ENCODE measurements around the gene ZFAND3. TPM values are rescaled to one million over a fixed set of nuclear protein-coding genes. Genes with fewer than 3 reads are reported as not detected.

The ZFAND3 gene
- total and polyA plus RNA-seq, 2 donors (not counting 3 experiments of a cell fraction or from before 2014, with no cell fraction given), result 15.4 to 54.2 TPM

GRCh38 chr6:37934276-37934675, 114.7 kb downstream of the ZFAND3 start:
- FAIRE-seq, result no peak
- Histone ChIP-seq H3K4me3 (replicated peaks in 1 of 3; ENCODE audit: insufficient read depth in 1 of 3, low read depth in 1 of 3, low read length in 3 of 3) (no peak overlapping the region), H3K9ac (replicated peaks; ENCODE audit: extremely low read depth, insufficient read depth, low read length) (no peak overlapping the region), H2AFZ (ENCODE audit: low read depth, low read length) (no peak overlapping the region), H3K9me3 (replicated peaks; ENCODE audit: control insufficient read depth, insufficient read depth, low read length) (no peaks in the 10 kb centered on the region), H3K27ac (ENCODE audit: insufficient read depth, low read depth, low read length) (no peak overlapping the region), H4K20me1 (replicated peaks; ENCODE audit: control insufficient read depth, extremely low read depth, insufficient read depth, low read length) (peaks cover 5% of the 10 kb centered on the region), H3K27me3 (ENCODE audit: control insufficient read depth in 2 of 2, insufficient read depth in 2 of 2, low read length in 2 of 2) (no peaks in the 10 kb centered on the region), H3K9me1 (replicated peaks; ENCODE audit: control insufficient read depth, extremely low read depth, insufficient read depth, low read length) (no peaks in the 10 kb centered on the region), H3K79me2 (ENCODE audit: control insufficient read depth, insufficient read depth, low read length) (peaks cover 53% of the 10 kb centered on the region), H3K4me2 (ENCODE audit: insufficient read depth, low read length) (no peak overlapping the region), H3K4me1 (ENCODE audit: control insufficient read depth, extremely low read depth, insufficient read depth, low read length) (peaks cover 14% of the 10 kb centered on the region), H3K36me3 (ENCODE audit: control insufficient read depth in 2 of 2, extremely low read depth in 1 of 2, insufficient read depth in 2 of 2, low read length in 2 of 2) (no peaks in the 10 kb centered on the region)
- dilution Hi-C loops (cut with MboI; ENCODE audit: extremely low pct_ligation_motif_present, low sequenced_read_pairs), result no loop called here
- ChIA-PET CTCF (no interaction called here), POLR2A (no interaction called here)
- BruUV-seq (replicated peaks), result no TSS peak
- DNase-seq (ENCODE audit: low read depth, low spot score), result no peak
- intact Hi-C loops (cut with micrococcal nuclease), result no loop called here
- TF ChIP-seq POLR2A (IDR thresholded peaks at IDR 0.05; ENCODE audit: low read depth, low read length) (no peak), MYC (IDR thresholded peaks at IDR 0.05; ENCODE audit: low read depth, low read length) (no peak), POLR2AphosphoS5 (IDR thresholded peaks at IDR 0.05; ENCODE audit: insufficient read depth, low read depth, low read length) (no peak), EZH2 (IDR thresholded peaks at IDR 0.05; ENCODE audit: borderline replicate concordance, low read depth, low read length, severe bottlenecking) (no peak), JUN (IDR thresholded peaks at IDR 0.05; ENCODE audit: borderline replicate concordance, insufficient read depth, insufficient read length, low read depth) (no peak), GATA2 (IDR thresholded peaks at IDR 0.05; ENCODE audit: insufficient read depth, insufficient read length, low read depth, low read length) (no peak), FOS (IDR thresholded peaks at IDR 0.05; ENCODE audit: borderline replicate concordance, insufficient read depth, low read length) (no peak)
- TF ChIP-seq, protein P1, sequence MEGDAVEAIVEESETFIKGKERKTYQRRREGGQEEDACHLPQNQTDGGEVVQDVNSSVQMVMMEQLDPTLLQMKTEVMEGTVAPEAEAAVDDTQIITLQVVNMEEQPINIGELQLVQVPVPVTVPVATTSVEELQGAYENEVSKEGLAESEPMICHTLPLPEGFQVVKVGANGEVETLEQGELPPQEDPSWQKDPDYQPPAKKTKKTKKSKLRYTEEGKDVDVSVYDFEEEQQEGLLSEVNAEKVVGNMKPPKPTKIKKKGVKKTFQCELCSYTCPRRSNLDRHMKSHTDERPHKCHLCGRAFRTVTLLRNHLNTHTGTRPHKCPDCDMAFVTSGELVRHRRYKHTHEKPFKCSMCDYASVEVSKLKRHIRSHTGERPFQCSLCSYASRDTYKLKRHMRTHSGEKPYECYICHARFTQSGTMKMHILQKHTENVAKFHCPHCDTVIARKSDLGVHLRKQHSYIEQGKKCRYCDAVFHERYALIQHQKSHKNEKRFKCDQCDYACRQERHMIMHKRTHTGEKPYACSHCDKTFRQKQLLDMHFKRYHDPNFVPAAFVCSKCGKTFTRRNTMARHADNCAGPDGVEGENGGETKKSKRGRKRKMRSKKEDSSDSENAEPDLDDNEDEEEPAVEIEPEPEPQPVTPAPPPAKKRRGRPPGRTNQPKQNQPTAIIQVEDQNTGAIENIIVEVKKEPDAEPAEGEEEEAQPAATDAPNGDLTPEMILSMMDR (IDR thresholded peaks at IDR 0.05; ENCODE audit: extremely low read depth in 1 of 2, insufficient read depth in 1 of 2, low read depth in 1 of 2, low read length in 2 of 2), result no peak
- TF ChIP-seq, protein P2, sequence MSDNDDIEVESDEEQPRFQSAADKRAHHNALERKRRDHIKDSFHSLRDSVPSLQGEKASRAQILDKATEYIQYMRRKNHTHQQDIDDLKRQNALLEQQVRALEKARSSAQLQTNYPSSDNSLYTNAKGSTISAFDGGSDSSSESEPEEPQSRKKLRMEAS (IDR thresholded peaks at IDR 0.05; ENCODE audit: insufficient read depth, insufficient read length), result no peak
